NCI-H2107 treated with DMSO at 0.1 percent for 48 hours (cell line): ENCODE data around the gene CTCFL.
"Not testable (repeated sequence)": the region's sequence is repeated elsewhere in the genome, so short reads cannot be mapped to it uniquely, and the experiment has no call there.

ENCODE experiments used
- DNase-seq: peaks from one replicate; lab custom pipeline; 2025; ENCODE audit not compliant: unreplicated experiment; lab: John Stamatoyannopoulos, UW

The CTCFL gene

DNA sequence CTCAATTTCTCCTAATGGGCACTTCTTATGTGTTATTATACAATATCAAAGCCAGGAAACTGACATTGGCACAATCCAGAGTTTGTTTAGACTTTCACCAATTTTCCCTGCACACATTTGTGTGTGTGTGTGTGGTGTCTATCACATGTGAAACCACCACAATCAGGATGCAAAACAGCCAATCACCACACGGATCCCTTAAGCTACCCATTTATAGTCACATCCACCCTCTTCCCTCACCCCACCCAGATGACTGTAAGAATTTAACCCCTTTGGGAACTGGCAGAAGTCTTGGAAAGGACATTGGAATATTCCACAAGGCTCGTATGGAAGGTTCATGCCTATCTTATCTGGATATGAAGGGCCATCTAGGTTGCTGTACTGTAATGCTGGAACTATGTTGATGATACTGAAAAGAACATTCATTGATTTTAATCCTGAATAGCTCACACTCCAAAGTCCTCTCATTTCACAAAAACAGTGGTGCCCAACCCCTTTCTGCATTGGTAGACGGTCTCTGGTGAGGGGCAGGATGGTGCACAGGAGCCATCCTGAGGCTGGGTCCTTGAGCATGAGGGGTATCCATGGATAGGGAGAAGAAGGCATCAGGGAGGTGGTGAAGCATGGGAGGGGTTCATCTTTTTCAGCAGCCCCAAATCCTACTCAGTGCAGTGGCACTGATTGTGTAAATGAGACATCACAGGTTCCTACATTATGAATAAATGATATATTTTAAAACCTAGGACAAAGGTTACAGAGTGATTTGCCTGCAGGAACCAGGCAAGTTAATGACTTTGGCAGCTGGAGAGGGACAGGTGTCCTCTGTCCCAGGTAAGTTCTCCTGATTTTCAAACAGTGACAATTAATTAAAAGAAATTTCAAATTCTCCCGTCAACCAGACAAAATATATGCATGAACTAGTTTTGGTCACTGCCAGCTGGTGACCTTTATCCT lies 12.1 kb upstream of the CTCFL start:
- no peak for DNase-seq

- DNase-seq = no peak
These were observed 11.3 kb upstream of the CTCFL start for GRCh38 chr20:57536120-57536708.

GRCh38 chr20:57535297-57535696 lies 10.4 kb upstream of the CTCFL start:
- DNase-seq = no peak

DNA sequence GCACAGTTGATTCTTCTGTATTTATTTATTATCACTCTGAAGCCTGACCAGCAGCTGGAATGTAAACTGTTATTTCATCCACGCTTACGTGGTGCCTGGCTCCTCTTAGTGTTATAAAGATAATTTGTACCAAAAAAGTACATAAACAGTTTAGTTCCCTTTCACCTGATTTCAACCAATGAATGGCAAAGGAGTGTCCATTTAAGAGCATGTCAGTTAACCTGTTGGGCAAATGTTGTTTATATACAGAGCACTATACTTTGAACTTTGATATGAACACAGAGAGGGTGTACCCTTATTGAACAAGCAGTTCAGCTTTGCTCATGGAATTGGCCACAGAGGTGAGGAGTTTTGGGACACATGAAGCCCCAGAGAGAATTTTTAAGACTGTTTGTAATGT lies 7.2 kb upstream of the CTCFL start:
- DNase-seq = no peak

DNA sequence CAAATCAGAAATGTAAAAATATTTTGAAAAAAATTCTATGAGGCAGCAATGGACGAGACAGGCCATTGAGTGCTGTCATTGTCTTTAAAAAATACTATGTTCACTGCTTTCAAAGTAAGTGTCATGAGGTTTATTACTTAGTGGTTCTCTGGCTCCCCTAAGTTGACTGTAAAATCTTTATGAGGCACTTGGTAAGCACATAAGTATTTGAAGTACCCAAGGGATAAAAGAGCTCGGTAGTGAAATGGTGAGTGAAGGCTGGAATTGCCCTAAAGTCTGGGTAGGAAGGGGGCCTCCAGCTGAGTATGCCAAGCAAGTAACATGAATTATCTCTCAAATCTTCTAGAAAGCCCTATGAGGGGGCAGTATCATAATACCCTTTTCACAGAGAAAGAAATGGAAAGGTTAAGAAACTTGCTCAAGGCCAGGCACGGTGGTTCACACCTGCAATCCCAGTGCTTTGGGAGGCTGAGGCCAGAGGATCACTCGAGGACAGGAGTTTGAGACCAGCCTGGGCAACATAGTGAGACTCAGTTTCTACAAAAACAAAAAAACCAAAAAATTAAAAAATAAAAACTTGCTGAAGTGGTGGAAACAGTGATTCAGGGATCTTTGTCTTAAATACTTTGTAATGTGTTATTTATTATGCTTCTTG lies 5.5 kb upstream of the CTCFL start:
- DNase-seq = no peak

DNA sequence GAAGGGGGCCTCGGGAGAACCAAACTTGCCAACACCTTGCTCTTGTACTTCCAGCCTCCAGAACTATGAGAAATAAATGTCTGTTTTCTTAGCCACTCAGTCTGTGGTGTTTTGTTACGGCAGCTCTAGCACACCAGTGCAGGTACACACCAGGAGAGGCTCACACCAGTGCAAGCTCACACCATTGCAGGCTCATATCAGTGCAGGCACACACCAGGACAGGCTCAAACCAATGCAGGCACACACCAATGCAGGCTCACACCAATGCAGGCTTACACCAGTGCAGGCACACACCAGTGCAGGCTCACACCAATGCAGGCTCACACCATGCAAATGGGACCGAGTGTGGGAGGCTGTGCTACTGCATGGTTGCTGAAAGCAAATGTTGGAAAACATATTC lies 4.9 kb upstream of the CTCFL start:
- no peak for DNase-seq

DNA sequence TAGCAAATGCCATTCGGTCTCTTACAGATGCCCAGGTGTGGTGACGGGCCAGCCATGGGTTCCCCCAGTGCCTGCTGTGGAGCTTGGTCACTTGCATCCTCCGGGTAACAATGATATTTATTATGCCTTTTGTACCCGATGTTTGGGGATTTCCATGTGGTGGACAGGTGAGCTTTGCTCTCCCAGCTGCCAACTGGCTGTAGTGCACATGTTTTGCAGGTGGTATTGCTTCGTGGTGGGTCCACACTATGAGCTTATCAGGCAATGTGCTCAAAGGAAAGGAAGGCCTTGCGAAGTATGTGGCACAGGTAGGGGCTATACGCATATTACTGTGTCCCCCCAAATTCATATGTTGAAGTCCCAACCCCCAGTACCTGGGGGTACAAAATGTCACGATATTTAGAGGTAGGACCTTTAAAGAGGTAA lies 4.2 kb upstream of the CTCFL start:
- DNase-seq = no peak

DNA sequence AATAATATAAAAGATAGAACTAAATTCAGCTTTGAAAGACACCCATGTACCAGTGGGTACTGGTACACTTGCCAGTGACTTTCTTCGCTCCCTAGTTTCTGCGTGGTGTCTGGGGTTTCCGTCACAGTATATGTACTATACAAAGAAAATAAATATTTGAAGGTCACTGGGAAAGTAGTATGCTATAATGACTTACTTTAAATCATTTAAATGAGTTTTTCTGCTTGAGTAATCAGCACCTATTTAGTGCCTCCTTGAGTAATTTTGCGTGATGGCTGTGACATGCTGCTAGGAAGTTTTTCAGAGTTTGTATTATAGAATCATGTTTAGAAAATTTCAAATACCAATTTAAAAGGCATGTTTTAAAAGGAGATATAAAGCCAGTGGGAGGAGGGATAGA lies 3.2 kb upstream of the CTCFL start:
- no peak for DNase-seq

GRCh38 chr20:57527728-57528127 lies 2.8 kb upstream of the CTCFL start:
- DNase-seq = no peak

GRCh38 chr20:57526885-57527460 lies 2.0 kb upstream of the CTCFL start:
- no peak for DNase-seq

DNA sequence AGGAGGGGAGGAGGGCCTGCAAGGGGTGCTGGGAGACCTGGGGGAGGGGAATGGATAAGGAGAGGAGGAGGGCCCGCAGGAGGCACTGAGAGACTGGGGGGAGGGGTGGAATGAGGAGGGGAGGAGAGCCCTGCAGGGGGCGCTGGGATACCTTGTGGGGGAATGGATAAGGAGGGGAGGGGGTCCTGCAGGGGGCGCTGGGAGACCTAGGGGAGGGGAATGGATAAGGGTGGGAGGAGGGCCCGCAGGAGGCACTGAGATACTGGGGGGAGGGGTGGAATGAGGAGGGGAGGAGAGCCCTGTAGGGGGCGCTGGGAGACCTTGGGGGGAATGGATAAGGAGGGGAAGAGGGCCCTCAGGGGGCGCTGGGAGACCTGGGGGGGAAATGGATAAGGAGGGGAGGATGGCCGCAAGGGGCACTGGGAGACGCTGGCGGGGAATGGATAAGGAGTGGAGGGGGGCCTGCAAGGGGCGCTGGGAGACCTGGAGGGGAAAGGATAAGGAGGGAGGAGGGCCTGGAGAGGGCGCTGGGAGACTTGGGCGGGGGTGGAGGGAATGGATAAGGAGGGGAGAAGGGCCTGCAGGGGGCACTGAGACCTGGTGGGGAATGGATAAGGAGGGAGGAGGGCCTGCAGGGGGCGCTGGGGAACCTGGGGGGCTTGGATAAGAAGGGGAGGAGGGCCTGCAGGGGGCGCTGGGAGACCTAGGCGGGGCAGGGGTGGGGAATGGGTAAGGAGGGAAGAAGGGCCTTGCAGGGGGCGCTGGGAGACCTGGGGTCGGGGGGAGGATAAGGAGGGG lies 1.3 kb upstream of the CTCFL start:
- no peak for DNase-seq

GRCh38 chr20:57525328-57526086 lies 567 bp upstream of the CTCFL start:
- no peak for DNase-seq

GRCh38 chr20:57523782-57524181 lies 1.2 kb downstream of the CTCFL start:
- no peak for DNase-seq

- no peak for DNase-seq
These were observed 2.4 kb downstream of the CTCFL start for GRCh38 chr20:57522380-57523140.

- no peak for DNase-seq
These were observed 7.0 kb downstream of the CTCFL start for GRCh38 chr20:57517904-57518303.

DNA sequence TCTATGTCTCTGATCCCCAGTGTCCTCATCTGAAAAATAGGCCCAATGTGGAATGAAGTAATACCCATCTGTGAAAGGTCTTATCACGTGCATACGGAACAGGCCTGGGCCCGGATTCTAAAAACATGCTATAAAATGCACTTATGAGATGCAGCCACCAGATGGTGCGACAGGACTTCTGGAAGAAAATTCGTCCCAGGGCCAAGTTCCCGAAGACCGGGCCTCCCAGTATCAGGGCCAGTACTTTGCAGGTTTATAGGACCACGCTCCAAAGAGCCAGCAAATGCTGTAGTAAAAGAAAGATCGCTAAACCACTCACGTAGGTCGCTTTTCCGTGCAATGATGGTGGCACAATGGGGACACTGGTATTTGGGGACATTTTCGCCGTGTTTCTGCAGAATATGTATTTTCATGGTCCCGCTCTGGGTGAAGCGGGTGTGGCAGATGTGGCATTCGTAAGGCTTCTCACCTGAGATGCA lies 10.6 kb downstream of the CTCFL start:
- DNase-seq = no peak

DNA sequence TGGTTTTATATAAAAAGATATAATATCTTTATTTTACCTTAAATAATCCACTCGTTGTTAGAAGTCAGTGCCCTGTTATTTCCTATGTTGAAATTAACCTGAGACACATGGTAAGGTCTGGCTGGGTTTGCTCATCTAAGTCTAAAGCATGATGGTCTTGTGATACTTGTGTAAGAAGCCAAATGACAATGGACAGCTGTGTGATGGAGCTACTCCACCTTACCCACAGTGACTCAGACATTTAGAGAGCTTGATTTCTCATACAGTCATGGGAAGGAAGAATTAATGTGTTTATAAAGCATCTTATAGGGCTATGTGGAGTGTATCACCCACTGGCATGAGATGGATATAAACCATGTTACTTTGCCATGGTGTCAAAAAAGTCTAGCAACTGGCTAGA lies 11.7 kb downstream of the CTCFL start:
- DNase-seq = no peak

GRCh38 chr20:57512432-57512831 lies 12.5 kb downstream of the CTCFL start:
- no peak for DNase-seq

- not testable (repeated sequence) for DNase-seq
These were observed 13.2 kb downstream of the CTCFL start for GRCh38 chr20:57511709-57512108.
